ENCODE measurements around the gene SERPINB5.

The SERPINB5 gene

DNA sequence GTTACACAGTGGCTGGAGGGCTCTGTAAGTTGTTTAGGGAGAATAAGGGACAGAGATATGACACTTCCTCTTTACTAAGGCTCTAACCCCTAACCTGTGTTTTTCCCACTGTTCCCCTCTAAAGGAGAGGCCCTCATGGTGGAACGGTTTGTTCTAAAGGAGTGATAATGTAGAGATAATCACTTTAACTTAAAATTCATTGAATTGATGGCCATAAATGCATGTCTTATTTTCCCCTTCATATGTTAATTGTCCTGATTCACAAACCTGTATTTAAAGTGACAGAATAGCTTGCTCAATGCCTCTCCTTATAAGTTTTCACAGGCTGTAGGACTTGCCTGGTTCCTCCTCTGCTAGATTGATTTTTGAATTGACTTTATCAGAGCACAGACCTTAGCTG, 65.3 kb downstream of the SERPINB5 start, which contains the start of gene SERPINB12:
SERPINB12 (plus strand) TSS at position 301 of the 400 bp plus-strand sequence. CDS start 13,791 bp downstream, outside the sequence.
- H4K20me1 ChIP-seq (ENCODE audit: low read depth, low read length), result no peaks in the 10 kb centered on the region
- no peaks in the 10 kb centered on the region for H3K79me2 ChIP-seq (ENCODE audit: insufficient read depth, low read length)
- no peaks in the 10 kb centered on the region for H3F3A ChIP-seq (ENCODE audit: insufficient read depth)
- no peaks in the 10 kb centered on the region for H3K9me2 ChIP-seq (replicated peaks; ENCODE audit: insufficient read depth, low read length)
- H3K9me3 ChIP-seq (ENCODE audit: insufficient read depth, low read length), result no peaks in the 10 kb centered on the region
- H3K27me3 ChIP-seq (ENCODE audit: low read length), result no peaks in the 10 kb centered on the region
- H3K4me3 ChIP-seq (ENCODE audit: insufficient read depth, low read length, poor library complexity, severe bottlenecking), result no peak within 1 kb of the TSS
- no peak within 1 kb of the TSS for H3K4me2 ChIP-seq (ENCODE audit: low read depth, low read length, poor library complexity, severe bottlenecking)
- no peak within 1 kb of the TSS for H3K27ac ChIP-seq (ENCODE audit: low read depth, low read length)
- no peak within 1 kb of the TSS for H2AFZ ChIP-seq (ENCODE audit: low read depth, low read length, severe bottlenecking)
- TF ChIP-seq, protein P1, sequence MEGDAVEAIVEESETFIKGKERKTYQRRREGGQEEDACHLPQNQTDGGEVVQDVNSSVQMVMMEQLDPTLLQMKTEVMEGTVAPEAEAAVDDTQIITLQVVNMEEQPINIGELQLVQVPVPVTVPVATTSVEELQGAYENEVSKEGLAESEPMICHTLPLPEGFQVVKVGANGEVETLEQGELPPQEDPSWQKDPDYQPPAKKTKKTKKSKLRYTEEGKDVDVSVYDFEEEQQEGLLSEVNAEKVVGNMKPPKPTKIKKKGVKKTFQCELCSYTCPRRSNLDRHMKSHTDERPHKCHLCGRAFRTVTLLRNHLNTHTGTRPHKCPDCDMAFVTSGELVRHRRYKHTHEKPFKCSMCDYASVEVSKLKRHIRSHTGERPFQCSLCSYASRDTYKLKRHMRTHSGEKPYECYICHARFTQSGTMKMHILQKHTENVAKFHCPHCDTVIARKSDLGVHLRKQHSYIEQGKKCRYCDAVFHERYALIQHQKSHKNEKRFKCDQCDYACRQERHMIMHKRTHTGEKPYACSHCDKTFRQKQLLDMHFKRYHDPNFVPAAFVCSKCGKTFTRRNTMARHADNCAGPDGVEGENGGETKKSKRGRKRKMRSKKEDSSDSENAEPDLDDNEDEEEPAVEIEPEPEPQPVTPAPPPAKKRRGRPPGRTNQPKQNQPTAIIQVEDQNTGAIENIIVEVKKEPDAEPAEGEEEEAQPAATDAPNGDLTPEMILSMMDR (IDR thresholded peaks at IDR 0.05; ENCODE audit: insufficient read depth, low read length, poor library complexity, severe bottlenecking), result no peak
- no peak for TF ChIP-seq EZH2phosphoT487 (conservative IDR thresholded peaks at IDR 0.05; ENCODE audit: low read length)
- H3K9ac ChIP-seq (ENCODE audit: low read length), result no peak within 1 kb of the TSS
- H3K36me3 ChIP-seq (ENCODE audit: low read length), result no peaks in the 10 kb centered on the region

GRCh38 chr18:63544017-63544416, 67.3 kb downstream of the SERPINB5 start:
- H3K27ac ChIP-seq (ENCODE audit: low read depth, low read length), result no peak overlapping the region
- H3K4me3 ChIP-seq (ENCODE audit: insufficient read depth, low read length, poor library complexity, severe bottlenecking), result no peak overlapping the region
- H3K9me2 ChIP-seq (replicated peaks; ENCODE audit: insufficient read depth, low read length), result no peaks in the 10 kb centered on the region
- no peaks in the 10 kb centered on the region for H3K79me2 ChIP-seq (ENCODE audit: insufficient read depth, low read length)
- H2AFZ ChIP-seq (ENCODE audit: low read depth, low read length, severe bottlenecking), result no peak overlapping the region
- TF ChIP-seq, protein P1 (IDR thresholded peaks at IDR 0.05; ENCODE audit: insufficient read depth, low read length, poor library complexity, severe bottlenecking), result no peak
- no peak for TF ChIP-seq EZH2phosphoT487 (conservative IDR thresholded peaks at IDR 0.05; ENCODE audit: low read length)
- H3K9ac ChIP-seq (ENCODE audit: low read length), result no peak overlapping the region
- no peaks in the 10 kb centered on the region for H3F3A ChIP-seq (ENCODE audit: insufficient read depth)
- no peaks in the 10 kb centered on the region for H3K36me3 ChIP-seq (ENCODE audit: low read length)
- H3K9me3 ChIP-seq (ENCODE audit: insufficient read depth, low read length), result no peaks in the 10 kb centered on the region
- no peaks in the 10 kb centered on the region for H3K27me3 ChIP-seq (ENCODE audit: low read length)
- H3K4me2 ChIP-seq (ENCODE audit: low read depth, low read length, poor library complexity, severe bottlenecking), result no peak overlapping the region
- no peaks in the 10 kb centered on the region for H4K20me1 ChIP-seq (ENCODE audit: low read depth, low read length)

GRCh38 chr18:63545000-63545399, 68.2 kb downstream of the SERPINB5 start:
- Histone ChIP-seq H3K4me3 (ENCODE audit: insufficient read depth, low read length, poor library complexity, severe bottlenecking) (no peak overlapping the region), H3K9me2 (replicated peaks; ENCODE audit: insufficient read depth, low read length) (no peaks in the 10 kb centered on the region), H3K27me3 (ENCODE audit: low read length) (no peaks in the 10 kb centered on the region), H4K20me1 (ENCODE audit: low read depth, low read length) (no peaks in the 10 kb centered on the region), H2AFZ (ENCODE audit: low read depth, low read length, severe bottlenecking) (no peak overlapping the region), H3K27ac (ENCODE audit: low read depth, low read length) (no peak overlapping the region), H3K9ac (ENCODE audit: low read length) (no peak overlapping the region), H3K79me2 (ENCODE audit: insufficient read depth, low read length) (no peaks in the 10 kb centered on the region), H3K4me2 (ENCODE audit: low read depth, low read length, poor library complexity, severe bottlenecking) (no peak overlapping the region), H3F3A (ENCODE audit: insufficient read depth) (no peaks in the 10 kb centered on the region), H3K36me3 (ENCODE audit: low read length) (no peaks in the 10 kb centered on the region), H3K9me3 (ENCODE audit: insufficient read depth, low read length) (no peaks in the 10 kb centered on the region)
- TF ChIP-seq EZH2phosphoT487 (conservative IDR thresholded peaks at IDR 0.05; ENCODE audit: low read length), result no peak
- TF ChIP-seq, protein P1 (IDR thresholded peaks at IDR 0.05; ENCODE audit: insufficient read depth, low read length, poor library complexity, severe bottlenecking), result no peak

All from SU-DHL-6 (cell line).